ENCODE results near the gene FEM1B.

DNA sequence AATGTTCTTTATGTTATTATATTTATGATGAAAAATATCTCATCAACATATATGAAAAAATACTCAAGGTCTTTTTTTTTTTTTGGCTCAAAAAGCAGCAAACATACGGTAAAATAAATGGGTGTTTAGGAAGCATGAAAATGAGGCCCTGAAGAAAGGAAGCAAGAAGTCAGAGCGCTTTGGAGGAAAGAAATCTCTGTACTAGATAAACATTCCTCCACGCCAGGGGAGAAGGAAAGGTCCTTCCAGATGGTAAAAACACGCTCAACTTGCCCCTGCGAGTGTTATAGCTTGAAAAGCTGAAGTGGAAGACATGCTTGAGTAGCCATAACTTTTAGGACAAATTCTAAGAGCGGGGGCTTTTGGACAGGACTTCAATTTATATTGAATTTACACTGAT lies 52.9 kb downstream of the FEM1B start:
- TF ChIP-seq, protein P1, sequence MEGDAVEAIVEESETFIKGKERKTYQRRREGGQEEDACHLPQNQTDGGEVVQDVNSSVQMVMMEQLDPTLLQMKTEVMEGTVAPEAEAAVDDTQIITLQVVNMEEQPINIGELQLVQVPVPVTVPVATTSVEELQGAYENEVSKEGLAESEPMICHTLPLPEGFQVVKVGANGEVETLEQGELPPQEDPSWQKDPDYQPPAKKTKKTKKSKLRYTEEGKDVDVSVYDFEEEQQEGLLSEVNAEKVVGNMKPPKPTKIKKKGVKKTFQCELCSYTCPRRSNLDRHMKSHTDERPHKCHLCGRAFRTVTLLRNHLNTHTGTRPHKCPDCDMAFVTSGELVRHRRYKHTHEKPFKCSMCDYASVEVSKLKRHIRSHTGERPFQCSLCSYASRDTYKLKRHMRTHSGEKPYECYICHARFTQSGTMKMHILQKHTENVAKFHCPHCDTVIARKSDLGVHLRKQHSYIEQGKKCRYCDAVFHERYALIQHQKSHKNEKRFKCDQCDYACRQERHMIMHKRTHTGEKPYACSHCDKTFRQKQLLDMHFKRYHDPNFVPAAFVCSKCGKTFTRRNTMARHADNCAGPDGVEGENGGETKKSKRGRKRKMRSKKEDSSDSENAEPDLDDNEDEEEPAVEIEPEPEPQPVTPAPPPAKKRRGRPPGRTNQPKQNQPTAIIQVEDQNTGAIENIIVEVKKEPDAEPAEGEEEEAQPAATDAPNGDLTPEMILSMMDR (IDR thresholded peaks at IDR 0.05), result no peak
- TF ChIP-seq POLR2AphosphoS5 (IDR thresholded peaks at IDR 0.05), result no peak

Data from stomach (tissue), 4 donors.